GM21423 (cell line): ENCODE measurements around the gene MEGF11.
"Not testable (repeated sequence)": the region's sequence is repeated elsewhere in the genome, so short reads cannot be mapped to it uniquely, and the experiment has no call there.

Experiments
- ATAC-seq: cut with Tn5 transposase; IDR thresholded peaks from one replicate; pipeline ENCODE4 v1.9.1; 2021; ENCODE audit warnings: mild to moderate bottlenecking, moderate library complexity; ENCODE audit not compliant: unreplicated experiment

Gene MEGF11

DNA sequence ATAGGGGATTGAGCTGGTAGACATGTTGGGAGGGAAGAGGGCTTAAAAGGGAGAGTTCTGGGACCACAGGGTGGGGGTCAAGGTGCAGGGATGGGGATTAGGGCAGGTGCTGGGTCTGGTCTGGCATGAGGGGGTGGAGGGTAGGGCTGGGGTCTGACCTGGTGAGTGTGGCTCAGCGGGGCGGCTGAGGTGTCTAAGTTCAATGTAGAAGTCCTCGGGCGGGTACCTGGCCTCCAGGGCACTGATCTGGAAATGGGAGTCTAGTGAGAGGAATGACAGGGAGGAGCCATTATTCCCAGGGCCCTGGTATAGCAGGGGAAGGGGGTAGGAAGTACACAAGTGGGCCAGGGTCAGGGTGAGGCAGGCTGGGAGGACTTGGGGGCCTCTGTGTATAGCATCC, 344.7 kb downstream of the MEGF11 start:
- no peak for ATAC-seq

DNA sequence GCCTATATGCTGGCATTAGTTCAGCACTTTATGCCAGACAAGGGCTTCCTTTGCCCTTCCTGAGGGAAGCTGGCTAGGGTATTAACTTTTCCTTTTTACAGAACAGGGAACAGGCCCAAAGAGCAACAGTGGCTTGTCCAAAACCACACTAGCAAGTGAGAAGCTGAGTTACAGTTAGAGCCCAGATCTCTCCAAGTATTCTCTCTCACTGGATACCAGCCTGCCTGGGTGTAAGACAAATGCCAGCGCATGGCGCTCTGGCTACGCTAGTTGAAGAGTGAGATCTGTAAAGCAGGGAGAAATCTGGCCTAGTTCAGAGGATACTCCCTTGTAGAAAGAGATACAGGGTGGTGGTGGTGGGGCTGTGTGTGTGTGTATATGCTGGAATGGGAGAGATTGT, 345.9 kb downstream of the MEGF11 start:
- no peak for ATAC-seq

DNA sequence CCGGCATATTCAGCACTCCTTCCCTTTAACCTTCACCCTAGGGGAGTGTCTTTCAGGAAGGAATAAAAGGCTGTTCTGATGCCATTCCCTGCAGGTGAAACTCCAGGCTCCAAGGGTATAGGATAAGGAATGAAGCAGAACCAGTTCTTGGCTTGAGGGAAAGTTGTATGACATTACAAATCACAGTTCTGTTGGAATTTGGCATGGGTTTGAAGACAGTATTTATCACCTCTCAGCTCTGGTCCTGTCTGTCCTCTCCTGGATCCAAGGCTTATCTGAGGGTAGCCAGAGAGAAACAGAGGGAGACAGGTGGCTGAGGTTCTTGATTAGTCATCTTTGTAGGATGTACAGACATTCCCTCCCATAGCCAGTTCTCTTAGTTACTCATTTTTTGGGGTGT, 347.2 kb downstream of the MEGF11 start:
- ATAC-seq, result no peak

DNA sequence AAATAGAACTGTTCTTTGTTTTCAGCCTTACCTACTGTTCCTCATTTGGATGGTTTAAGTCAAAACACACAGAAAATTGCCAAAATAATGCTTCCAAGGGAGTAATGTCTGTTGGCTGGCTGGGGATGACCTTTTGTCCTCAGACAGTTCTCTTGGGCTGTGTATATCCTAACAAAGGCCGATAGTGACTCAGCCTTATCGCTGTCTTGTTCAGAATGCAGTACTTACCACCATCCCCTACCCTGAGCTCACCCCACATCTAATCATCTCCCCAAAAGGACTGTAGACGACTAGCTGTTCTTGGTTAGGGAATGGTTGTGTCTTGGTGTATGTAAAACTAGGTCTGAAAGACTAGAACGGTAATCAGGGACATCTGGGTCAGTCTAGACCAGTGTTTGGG, 349.2 kb downstream of the MEGF11 start:
- ATAC-seq, result no peak

DNA sequence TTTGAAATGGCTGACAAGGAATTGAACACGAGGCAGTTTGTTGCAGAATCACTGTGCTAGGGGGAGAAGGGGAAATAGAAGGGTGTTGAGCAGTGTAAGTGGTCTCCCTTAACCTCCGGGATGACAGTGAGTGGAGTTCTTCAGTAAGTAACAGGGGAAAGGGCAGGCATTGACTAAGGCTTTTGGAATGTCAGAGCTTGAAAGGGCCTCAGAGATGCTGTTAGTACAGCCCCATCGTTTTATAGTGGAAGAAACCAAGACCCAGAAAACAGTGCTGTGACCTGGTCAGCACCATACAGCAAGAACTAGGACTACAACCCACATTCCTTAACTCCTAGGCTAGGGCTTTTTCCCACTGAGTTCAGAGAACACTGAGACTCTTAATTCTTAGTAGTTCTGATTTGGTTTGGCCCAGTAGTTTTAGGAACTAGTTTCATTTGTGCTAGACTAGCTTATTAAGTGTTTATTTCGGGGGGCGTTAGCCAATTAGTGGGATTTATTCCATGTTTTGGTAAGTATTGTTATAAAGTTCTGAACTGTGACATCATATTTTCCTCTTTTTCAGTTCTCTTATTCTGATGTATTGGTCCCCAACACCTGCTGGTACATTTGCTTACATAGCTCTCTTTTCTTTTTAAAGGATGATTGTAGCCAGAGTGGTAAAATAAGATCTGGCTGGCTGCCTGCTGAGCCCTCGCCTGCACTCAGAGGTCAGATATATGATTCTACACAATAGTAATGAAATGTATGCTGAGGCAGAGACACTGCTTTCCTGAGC, 350.1 kb downstream of the MEGF11 start:
- no peak for ATAC-seq

DNA sequence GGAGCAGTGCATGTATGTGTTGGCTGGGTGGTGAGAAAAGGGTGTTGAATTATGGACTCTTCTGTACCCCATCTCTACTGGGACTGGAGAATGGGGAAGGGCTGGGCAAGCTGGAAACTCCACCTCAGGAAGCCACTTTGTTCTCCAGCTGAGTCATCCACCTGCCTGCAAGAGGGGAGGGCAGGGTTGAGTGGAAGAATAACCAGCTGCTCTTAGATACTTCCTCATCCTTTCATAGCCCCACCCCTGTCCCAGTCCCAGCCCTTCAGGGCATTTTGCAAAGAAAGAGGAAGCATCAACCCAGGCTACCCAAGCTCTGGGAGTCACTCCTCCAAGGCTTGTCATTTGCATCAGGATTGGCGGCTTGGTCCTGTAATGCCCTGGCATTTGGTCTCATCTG, 351.2 kb downstream of the MEGF11 start:
- peak; percentile 67 for ATAC-seq

DNA sequence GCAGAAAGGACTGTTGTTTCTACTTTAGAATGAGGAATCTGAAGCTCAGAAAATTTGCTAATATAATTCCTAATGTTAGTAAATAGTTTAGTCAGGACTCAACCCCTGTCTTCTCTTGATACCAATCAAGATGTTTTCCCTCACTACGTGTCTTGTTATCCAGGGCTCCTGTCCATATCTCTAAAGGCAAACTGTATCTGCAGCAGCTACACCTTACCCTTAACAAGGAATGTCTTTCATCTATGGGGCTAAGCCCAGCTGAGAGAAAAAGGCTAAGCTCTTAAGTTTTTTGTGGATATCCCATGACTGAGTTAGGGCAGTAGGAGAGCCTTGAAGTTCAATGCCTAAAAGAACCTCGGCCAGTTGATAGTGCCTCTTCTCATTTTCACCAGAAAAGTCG, 351.7 kb downstream of the MEGF11 start:
- no peak for ATAC-seq

DNA sequence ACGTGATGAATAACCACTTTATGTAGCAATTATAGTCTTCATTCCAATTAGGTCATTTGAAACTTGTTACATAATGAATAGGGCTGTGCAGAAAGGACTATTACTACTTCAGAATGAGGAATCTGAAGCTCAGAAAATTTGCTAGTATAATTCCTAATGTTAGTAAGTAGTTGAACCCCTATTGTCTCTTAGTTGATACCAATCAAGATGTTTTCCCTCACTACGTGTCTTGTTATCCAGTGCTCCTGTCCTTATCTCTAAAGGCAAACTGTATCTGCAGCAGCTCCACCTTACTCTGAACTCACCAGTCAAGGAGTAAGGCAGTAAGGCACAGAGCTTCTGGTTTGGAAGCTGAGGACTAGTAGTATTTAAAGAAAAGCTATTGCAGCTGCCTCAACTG, 352.2 kb downstream of the MEGF11 start:
- ATAC-seq, result no peak

DNA sequence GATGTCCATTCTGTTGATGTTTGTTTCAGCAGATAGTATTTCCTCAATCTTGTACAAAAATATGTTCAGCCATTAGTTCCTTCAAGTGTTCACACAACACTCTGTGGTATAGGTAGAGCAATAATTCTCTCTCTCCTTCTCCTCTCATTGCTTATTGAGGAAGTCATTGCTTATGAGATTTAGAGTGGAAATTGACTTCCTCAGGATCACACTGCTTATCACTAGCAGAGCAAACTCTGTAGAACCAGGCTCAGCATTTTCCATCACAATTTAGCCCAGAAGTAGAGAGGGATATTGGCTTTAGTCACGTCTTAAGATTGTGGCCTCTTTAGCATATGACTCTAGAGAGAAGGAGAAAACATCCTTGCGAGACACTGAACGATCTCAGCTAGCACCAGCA, 353.1 kb downstream of the MEGF11 start:
- ATAC-seq, result no peak

DNA sequence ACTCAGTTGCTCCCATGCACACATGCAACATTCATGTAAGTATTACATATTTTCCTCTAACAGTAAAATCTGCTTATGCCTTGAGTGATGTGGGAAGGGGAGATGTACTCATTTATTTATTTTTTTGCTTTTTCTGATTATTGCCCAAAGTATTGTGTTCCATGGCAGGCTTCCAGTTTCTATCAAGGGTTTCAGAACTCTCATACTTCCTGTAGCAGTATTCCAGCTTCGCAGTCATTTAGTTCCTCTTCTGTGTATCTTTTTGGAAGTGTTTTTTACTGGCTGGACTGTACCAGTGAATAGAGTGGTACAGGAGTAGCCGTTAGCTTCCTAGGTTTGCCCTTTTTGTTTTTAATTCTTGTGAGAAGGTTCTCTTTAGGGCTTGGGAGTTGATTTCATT, 357.3 kb downstream of the MEGF11 start:
- no peak for ATAC-seq

DNA sequence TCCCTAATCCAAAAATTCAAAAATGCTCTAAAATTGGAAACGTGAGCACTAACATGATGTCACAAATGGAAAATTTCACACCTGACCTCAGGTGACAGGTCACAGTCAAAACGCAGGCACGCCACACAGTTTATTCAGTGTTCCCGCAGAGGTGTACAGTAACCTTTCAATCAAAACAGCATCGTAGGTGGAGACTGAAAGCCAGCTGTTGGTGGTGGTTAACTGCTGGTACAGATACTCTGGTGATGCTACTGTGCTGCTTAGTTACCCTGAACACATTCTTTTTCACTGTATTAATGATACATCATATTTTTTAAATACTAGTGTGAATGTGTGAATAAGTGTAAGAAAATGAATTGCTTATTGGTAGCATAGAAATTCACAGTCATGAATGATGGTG, 360.5 kb downstream of the MEGF11 start:
- ATAC-seq, result no peak

DNA sequence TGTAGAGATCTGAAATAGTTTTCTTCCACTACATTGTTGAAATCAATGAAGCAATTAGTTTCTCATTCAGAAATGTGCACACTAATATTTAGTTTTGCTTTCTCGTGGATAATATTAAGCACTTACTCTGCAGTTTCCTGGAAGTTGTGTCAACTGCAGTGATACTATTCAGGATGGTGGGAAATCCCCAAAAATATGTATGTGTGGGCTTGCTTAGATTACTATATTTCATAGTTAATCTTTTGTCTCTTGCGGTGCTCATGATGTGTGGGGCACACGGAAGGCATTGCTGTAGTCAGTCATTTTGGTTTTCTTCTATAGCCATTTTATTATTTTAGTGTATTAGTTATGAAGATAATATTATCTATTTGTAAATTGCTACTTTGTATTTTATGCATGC, 364.6 kb downstream of the MEGF11 start:
- no peak for ATAC-seq

DNA sequence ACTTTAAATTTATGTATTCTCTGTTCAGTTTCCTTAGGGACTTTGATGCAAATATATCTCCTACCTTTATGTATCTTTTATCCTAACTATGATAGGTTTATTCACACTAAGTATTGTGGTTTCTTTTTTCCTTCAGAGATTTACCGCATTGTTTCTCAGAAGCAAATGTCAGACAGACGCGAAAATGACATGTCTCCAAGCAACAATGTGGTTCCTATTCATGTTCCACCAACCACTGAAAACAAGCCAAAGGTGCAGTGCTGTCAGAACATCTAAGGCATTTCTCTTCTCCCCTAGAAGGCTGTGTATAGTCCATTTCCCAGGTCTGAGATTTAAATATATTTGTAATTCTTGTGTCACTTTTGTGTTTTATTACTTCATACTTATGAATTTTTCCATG, 366.0 kb downstream of the MEGF11 start:
- no peak for ATAC-seq

DNA sequence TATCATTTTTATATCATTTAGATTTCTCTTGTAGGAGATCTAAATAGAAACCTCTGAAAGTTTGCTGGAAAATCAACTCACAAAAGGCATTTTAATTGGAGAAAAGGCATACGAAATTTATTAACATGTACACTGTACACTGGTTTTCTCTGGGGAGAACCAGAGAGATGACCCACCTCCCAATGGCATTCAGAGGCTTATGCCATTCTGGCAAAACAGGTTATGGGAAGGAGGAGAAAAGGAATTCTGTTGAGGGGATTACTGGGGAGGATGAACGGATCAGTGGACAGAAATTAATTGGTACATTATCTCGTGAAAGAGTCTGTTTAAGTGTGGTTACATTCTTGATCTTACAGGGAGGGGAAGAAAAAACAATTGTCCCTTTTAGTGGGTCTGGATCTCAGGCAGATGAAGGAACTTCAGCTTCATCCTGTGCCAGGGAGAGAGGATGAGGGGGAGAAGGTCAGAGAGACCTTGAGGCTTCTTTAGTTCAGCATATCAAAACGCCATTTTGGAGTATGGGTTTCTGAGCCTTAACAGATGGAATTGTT, 367.8 kb downstream of the MEGF11 start:
- ATAC-seq, result no peak

DNA sequence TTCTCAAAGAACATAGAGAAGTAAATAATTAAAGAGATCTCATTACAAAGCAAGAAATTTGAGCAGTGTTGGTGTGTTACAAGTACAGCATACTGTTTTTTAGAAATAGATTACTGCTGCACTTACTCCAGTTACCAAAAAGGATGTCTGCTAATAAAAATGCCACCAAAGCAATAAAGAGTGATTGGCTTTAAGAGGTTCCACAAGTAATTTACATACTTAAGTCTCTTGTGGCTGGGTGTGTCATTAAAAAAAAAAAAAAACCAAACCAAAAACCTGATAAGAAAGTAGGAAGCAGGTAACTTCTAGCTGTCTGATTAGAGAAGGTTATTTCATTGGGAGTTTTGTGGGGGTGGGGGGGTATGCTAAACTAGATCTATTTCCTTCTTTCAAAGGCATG, 369.0 kb downstream of the MEGF11 start:
- ATAC-seq, result no peak

DNA sequence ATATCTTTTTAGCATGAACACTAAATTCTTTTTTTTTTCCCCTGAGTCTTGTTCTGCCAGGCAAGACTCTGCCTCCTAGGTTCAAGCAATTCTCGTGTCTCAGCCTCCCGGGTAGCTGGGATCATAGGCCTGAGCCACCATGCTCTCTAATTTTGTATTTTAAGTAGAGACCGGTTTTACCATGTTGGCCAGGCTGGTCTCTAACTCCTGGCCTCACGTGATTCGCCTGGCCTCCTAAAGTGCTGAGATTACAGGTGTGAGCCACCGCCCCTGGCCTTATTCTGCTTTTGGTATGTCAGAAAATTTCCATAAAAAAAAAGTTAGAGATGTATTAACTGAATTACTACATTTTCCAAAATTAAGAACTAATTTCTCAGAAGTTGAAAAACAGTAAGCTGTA, 370.0 kb downstream of the MEGF11 start:
- ATAC-seq, result no peak

DNA sequence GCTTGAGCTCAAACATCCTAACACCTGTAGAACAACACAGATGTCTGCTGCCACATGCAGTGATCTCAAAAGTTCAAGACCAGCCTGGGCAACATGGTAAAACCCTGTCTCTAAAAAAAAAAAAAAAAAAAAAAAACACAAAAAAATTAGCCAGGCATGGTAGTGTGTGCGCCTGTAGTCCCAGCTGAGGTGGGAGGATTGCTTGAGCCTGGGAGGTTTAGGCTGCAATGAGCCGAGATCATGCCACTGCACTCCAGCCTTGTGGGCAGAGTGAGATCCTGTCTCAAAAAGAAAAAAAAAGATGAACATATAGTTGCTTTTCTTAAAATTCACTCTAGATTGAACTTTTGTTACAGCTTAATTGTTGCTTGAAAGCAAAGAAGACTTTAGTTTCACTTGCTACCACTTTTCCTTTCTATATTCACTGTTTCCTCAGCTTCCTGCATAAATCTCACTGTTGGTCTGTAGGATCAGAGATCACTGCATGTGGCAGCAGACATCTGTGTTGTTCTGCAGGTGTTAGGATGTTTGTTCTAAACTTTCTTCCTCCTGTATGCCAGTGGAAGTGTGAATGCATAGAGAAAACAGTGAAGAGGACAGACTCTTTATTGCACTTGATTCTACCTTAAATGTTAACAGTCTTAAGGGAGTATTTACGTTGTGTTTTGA, 371.6 kb downstream of the MEGF11 start:
- ATAC-seq, result no peak

DNA sequence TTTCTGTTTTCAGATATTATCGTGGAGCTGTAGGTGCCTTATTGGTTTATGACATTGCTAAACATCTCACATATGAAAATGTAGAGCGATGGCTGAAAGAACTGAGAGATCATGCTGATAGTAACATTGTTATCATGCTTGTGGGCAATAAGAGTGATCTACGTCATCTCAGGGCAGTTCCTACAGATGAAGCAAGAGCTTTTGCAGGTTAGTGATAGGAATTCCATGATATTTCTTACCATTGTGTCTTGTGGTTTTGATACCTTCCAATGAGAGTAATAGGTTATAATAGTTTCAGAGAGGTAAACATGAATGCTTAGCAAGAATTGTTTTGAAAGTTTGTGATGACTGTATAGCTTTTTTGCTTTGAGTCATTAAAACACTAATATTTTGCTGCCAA, 375.8 kb downstream of the MEGF11 start:
- ATAC-seq, result no peak

DNA sequence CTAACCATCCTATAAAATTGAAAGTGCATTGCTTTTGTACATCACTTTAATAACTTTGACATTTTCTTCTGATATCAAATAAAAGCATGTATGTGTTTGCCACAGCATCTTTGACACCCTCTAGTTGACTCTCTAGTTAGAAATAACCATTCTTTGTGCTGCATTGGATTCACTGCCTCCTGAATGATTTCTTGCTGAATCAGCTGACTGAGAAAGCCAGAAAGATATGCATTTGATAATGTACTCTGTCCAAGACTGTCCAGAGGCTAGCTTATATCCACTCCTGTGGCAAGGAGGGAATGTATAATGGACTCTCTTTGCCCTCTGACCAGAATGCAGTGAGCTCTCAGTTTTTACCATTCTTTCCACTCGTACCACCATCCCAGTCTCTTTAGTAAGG, 378.1 kb downstream of the MEGF11 start:
- ATAC-seq, result no peak

DNA sequence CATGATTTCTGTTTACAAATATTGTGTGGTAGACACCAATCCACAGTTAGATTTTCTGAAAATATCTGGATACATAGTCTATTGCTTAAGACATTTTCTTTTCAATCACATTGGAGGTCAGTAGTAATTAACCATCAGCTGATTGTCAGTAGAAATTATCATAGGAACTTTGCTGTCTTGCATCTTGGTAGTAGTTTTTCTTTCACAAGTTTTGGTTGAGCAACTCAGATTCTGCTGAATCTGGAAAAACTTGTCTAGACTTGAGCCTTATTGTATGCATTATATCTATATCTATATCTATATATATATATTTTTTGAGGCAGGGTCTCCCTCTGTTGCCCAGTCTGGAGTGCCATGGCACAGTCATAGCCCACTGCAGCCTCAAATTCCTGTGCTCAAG, 380.3 kb downstream of the MEGF11 start:
- no peak for ATAC-seq

DNA sequence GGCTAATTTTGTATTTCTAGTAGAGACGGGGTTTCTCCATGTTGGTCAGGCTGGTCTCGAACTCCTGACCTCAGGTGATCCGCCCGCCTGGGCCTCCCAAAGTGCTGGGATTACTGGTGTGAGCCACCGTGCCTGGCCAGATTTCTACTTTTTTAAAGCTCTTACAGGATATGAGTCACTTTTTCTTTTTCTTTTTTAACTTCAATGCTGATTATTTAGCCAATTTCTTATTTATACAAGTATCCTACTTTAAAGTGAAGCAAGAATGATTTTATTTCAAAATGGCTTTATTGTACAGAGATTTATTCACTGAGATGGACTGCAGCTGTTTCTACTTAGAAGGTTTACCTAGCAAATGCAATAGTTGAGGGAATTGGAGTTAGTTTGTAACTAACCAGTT, 381.0 kb downstream of the MEGF11 start:
- ATAC-seq, result not testable (repeated sequence)

DNA sequence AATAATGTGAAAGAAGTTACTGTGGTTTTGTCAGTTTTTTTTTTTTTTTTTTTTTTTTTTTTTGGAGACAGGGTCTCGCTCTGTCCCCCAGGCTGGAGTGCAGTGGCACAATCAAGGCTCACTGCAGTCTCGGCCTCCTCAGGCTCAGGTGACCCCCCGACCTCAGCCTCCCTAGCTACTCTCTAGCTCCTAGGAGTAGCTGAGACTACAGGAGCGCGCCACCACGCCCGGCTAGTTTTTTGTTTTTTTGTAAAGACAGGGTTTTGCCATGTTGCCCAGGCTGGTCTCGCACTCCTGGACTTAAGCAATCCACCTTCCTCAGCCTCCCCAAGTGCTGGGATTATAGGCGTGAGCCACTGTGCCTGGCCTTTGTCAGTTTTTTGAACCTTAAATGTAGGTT, 381.7 kb downstream of the MEGF11 start:
- ATAC-seq, result not testable (repeated sequence)
